ENCODE data around the gene PWWP2B.

PWWP2B gene

DNA sequence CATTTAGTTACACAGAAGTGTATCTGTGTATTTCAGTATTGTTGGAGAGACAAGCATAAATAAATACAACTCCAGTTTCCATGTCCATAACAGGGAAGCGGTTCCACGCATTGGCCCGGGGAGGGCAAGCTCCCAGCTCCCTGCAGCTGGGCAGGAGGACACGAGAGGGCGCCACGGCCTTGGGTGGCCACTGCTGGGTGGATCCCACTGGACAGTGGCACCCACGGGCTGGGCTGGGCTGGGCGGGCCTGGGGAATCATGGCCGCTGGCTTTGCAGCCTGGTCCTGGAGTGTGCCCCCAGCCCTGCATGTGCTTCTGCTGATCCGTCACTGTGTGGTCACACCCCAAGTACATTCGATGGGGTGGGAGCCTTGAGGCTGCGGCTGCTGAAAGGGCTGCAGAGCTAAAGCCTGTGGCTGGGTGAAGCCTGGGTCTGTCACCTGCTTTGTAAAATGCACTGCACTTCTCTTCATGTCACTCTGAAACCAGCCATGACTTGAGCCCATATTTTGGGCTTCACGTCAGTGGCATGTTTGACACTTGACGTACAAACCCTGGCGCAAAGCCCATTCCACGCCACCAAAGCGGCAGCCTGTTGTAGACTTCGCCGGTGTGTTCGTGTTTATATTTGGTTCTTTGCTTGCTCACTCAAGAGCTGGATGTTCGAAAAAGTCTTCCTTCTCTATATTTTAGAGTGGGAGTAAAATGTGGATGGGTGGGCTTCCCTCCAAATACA is 37.5 kb upstream of the PWWP2B start:
- Mint-ChIP-seq H3K4me3 (no peak overlapping the region), H3K27ac (no peak overlapping the region), H3K4me1 (peaks cover 3% of the 10 kb centered on the region), H3K9me3 (peaks cover 5% of the 10 kb centered on the region), H3K36me3 (peaks cover 6% of the 10 kb centered on the region)
- ATAC-seq = no peak
- no peak for DNase-seq (ENCODE audit: low spot score in 2 of 2)

DNA sequence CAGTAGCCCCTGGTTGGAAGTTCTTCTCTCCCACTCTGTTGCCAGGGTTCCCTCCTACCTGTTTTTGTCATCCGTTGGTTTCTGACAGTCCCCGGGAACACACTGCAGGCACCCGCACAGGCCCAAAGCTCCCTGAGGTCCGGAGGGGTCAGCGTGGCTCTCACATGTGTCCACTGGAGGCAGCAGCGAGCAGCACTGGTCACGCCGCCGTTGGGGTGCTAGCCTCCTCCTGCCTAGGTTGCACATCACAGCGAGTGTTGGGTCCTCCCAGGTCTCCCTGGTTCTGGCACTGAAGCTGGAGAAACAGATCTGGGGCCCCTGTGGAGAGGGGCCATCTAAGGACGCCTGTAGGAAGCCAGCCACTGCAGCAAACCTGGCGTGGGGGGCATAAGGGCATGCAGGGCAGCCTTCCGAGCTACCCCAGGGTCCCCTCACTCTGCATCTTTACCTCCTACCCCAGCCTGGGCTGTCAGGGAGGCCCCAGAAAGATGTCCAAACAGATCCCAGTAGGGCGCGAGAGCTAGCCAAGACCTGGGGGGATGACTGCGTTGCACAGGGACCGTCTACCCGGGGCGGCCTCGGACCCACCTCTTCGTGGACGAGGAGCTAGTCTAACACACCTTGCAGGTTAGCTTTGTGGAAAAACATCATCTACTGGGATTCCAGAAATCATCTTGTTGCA is 36.1 kb upstream of the PWWP2B start:
- peak; percentile 48 for ATAC-seq
- Mint-ChIP-seq H3K4me3 (no peak overlapping the region), H3K27ac (no peak overlapping the region), H3K4me1 (peaks cover 9% of the 10 kb centered on the region), H3K9me3 (peaks cover 8% of the 10 kb centered on the region), H3K36me3 (peaks cover 12% of the 10 kb centered on the region)
- DNase-seq (ENCODE audit: low spot score in 2 of 2) = peak in 1 of 2 donors; percentile 62

DNA sequence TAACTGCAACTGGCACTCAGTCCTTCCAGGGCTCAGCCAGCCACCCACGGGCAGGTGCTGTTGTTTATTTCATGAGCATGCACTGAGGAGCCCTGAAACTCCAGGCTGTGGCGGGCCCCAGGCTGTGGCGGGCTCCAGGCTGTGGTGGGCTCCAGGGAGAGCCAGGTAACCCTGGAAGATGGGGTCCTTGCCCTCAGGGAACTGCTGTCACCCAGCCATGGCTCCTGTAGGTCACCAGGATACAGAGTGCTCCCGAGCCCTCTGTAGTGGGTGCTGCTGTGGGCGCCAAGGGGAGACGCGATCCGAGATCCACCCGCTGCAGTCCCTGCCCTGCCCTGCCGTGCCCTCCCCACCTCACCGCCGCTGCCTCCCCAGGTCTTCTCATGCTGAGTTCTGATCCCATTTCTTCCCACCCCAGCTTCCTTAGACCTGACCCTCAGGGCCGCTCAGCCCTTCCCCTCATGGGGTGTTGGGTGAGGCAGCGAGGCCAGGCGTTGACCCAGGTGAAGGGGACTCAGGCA is 35.4 kb upstream of the PWWP2B start:
- ATAC-seq = no peak
- Mint-ChIP-seq H3K27ac (no peak overlapping the region), H3K36me3 (peaks cover 12% of the 10 kb centered on the region), H3K4me3 (no peak overlapping the region), H3K4me1 (peaks cover 9% of the 10 kb centered on the region), H3K9me3 (peaks cover 8% of the 10 kb centered on the region)
- DNase-seq (ENCODE audit: low spot score in 2 of 2) = no peak

DNA sequence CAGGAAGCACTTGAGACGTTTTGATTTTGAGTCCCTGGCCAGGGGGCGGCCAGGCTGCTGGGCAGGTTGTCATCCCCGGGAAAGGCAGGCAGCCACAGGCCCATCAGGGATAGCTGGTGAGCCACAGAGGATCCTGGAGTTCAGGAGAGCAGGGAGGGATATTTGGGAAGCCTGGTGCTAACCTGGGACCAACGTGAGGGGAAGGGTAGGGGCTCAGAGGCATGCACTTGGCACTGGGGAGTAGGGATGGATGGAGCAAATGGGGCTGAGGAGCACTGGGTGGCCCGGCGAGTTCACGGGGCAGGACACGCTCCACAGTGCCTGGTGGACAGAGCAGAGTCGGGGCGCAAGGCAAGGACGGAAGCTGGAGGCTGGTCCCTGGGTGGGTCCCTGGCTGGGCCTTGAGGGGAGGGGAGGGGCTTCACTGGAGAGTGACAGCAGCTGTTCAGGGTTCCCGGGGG is 34.8 kb upstream of the PWWP2B start:
- H3K9me3 Mint-ChIP-seq = peaks cover 8% of the 10 kb centered on the region
- peaks cover 9% of the 10 kb centered on the region for H3K4me1 Mint-ChIP-seq
- DNase-seq (ENCODE audit: low spot score in 2 of 2) = no peak
- H3K36me3 Mint-ChIP-seq = peaks cover 12% of the 10 kb centered on the region
- H3K27ac Mint-ChIP-seq = no peak overlapping the region
- ATAC-seq = no peak
- no peak overlapping the region for H3K4me3 Mint-ChIP-seq

DNA sequence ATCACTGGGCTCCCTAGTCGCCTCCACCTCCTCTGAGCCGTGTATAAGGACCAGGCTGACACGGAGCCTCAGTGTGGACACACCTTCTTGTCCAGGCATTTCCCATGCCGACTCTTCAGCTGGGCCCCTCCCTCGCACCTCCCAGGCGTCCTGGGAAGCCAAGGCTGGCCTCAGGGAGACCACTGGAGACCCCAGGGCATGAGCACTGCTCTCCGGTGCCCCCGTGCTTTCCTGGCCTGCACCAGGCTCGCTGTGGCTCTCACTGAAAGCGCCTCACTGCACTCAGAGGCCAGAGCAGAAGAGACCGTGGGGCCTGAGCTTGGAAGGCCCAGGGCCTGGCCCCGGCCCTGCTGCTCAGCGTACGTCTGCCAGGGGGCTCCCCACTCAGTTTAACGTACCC is 33.6 kb upstream of the PWWP2B start:
- Mint-ChIP-seq H3K36me3 (peaks cover 12% of the 10 kb centered on the region), H3K27ac (no peak overlapping the region), H3K9me3 (peaks cover 5% of the 10 kb centered on the region), H3K4me1 (peaks cover 9% of the 10 kb centered on the region), H3K4me3 (no peak overlapping the region)
- ATAC-seq (no peak), DNase-seq (ENCODE audit: low spot score in 2 of 2) (no peak)

DNA sequence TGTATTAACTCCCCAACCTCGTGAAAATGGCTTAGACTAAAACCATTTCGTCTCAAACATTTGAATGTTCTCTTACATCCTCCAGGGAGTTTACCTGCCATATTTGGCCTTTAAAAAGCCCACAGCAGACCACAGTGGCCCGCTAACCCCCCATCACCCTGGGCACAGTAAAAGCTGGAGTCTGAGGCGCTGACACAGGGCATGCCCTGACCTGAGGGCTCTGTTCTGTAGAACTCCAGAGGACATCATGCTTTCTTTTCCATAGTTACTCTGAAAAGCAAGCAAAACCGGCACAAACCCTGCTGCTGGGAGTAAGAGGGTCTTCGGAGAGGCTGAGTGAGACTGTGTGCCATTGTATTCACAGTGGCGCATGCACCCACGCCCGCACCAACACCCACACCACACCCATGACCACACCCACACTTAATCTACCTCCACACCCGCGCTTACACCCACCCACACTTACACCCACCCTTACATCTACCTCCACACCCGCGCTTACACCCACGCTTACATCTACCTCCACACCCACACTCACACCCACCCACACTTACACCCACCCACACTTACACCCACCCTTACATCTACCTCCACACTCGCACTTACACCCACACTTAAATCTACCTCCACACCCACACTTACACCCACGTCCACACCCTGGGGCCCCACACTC is 32.9 kb upstream of the PWWP2B start:
- no peak overlapping the region for H3K4me3 Mint-ChIP-seq
- ATAC-seq = peak; percentile 42

DNA sequence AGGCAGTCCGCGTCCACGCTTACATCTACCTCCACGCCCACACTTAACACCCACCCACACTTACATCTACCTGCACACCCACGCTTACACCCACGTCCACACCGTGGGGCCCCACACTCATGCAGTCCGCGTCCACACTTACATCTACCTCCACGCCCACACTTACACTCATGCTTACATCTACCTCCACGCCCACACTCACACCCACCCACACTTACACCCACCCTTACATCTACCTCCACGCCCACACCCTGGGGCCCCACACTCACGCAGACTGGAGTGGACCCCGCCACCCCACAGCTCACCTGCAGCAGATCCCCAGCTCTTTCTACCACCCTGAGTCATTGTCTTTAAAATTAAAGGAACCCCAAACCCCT is 32.4 kb upstream of the PWWP2B start:
- H3K36me3 Mint-ChIP-seq = peaks cover 12% of the 10 kb centered on the region
- H3K9me3 Mint-ChIP-seq = peaks cover 5% of the 10 kb centered on the region
- no peak overlapping the region for H3K4me3 Mint-ChIP-seq
- DNase-seq (ENCODE audit: low spot score in 2 of 2) = no peak
- H3K4me1 Mint-ChIP-seq = peaks cover 9% of the 10 kb centered on the region
- peak; percentile 52 for ATAC-seq
- H3K27ac Mint-ChIP-seq = peak overlapping the region; percentile 95

More for the DNA sequence above, 32.9 kb upstream of the PWWP2B start:
- peaks cover 5% of the 10 kb centered on the region for H3K9me3 Mint-ChIP-seq
- no peak for DNase-seq (ENCODE audit: low spot score in 2 of 2)
- peak overlapping the region; percentile 95 for H3K27ac Mint-ChIP-seq
- peaks cover 9% of the 10 kb centered on the region for H3K4me1 Mint-ChIP-seq
- peaks cover 12% of the 10 kb centered on the region for H3K36me3 Mint-ChIP-seq

DNA sequence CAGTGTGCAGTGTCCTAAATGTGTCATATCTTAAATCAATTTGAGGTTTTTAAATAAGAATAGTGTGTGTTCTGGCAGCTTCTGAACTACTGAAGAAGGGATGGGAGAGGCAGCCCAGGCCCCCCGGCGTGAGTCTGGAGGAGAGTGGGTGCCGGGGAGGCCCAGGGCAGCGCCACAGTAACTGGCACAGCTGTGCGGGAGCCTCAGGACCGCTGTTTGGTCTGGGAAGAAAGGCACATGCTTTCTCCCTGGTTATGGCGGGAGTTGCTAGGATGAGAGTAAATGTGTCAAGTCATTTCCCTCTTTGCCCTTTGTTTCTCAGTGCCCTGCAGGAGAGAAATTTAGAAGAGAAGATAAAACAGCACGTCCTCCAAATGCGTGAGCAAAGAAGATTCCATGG is 31.9 kb upstream of the PWWP2B start:
- Mint-ChIP-seq H3K9me3 (peaks cover 5% of the 10 kb centered on the region), H3K4me1 (peaks cover 9% of the 10 kb centered on the region), H3K27ac (peak overlapping the region; percentile 95), H3K36me3 (peaks cover 12% of the 10 kb centered on the region), H3K4me3 (no peak overlapping the region)
- ATAC-seq (no peak), DNase-seq (ENCODE audit: low spot score in 2 of 2) (no peak)

DNA sequence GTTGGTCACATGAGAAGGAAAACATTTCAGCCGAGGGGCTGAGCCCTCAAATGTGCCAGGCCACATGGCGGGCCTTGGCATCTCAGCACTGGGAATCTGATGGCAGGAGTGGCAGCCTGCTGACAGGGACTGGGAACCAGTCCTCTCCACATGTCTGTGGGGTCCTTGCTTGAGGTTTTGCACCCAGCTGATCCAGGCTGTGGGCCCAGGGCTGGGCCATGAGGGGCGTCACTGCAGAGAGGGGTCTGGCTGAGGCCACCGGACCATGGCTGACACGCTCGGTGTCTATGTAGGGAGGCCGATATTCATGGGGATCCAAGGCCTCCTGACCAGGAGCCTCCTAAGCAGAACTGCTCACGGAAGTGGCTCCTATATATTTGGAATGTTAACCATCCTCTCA is 31.0 kb upstream of the PWWP2B start:
- no peak for ATAC-seq
- H3K9me3 Mint-ChIP-seq = peaks cover 5% of the 10 kb centered on the region
- peaks cover 9% of the 10 kb centered on the region for H3K4me1 Mint-ChIP-seq
- DNase-seq (ENCODE audit: low spot score in 2 of 2) = no peak
- no peak overlapping the region for H3K4me3 Mint-ChIP-seq
- peaks cover 12% of the 10 kb centered on the region for H3K36me3 Mint-ChIP-seq
- H3K27ac Mint-ChIP-seq = no peak overlapping the region

DNA sequence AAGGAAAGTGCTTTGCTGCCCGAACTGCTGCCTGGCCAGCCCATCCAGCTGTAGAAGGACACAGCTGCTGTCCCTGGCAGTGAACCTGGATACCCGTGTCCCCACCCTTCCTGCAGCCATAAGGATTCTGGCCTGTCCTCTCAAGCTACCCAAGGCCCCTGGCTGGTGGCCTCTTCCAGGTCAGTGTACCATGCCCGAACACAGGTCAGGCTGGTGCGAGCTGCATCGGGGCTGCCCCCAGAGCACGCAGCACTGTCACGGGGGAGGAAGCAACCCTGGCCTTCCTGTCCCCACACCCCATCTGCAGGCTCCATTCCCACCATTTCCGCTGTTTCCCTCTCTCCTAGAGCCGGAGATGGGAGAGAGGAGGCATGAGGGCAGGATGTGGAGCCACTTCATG is 30.5 kb upstream of the PWWP2B start:
- no peak overlapping the region for H3K27ac Mint-ChIP-seq
- no peak for DNase-seq (ENCODE audit: low spot score in 2 of 2)
- no peak overlapping the region for H3K4me3 Mint-ChIP-seq
- peaks cover 5% of the 10 kb centered on the region for H3K9me3 Mint-ChIP-seq
- ATAC-seq = no peak
- peaks cover 12% of the 10 kb centered on the region for H3K36me3 Mint-ChIP-seq
- peaks cover 9% of the 10 kb centered on the region for H3K4me1 Mint-ChIP-seq

DNA sequence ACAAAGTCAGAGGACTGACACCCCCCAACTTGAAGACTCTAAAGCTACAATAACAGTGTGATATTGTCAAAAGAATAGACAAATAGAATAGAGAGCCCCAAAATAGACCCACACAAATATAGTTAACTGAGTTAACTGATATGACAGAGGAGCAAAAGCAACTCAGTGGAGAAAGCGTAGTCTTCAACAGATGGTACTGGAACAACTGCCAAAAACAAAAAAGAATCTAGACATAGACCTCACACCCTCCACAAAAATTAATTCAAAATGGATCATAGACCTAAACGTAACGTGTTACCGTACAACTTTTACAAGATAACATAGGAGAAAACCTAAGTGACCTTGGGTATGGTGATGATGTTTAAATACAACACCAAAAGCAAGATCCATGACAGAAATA is 28.6 kb upstream of the PWWP2B start:
- Mint-ChIP-seq H3K9me3 (peaks cover 5% of the 10 kb centered on the region), H3K36me3 (peaks cover 12% of the 10 kb centered on the region), H3K4me3 (no peak overlapping the region), H3K4me1 (peaks cover 16% of the 10 kb centered on the region), H3K27ac (no peak overlapping the region)
- ATAC-seq (no peak), DNase-seq (ENCODE audit: low spot score in 2 of 2) (no peak)

DNA sequence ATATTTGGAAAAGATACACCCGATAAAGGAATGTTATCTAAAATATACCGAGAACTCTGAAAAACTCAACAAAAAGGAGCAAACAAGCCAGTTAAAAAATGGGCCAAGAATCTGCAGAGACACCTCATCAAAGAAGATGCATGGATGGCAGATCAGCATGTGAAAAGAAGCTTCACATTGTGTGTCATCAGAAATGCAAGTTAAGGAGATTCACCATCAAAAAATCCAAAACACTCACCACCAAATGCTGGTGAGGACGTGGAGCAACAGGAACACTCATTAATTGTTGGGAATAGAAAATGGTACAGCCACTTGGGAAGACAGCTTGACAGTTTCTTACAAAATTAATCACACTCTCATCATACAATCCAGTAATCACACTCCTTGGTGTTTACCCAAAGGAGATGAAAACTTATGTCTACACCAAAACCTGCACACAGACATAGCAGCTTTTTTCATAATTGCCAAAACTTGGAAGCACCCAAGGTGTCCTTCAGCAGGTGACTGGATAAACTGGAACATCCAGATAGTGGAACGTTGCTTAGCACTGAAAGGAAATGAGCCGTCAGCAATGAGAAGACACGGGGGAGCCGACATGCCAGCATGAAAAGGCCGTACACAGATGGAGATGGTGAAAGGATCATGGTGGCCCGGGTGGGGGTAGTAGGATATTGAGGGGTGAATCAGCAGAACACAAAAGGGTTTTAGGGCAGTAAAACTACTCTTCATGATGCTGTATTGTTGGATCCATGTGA is 27.9 kb upstream of the PWWP2B start:
- H3K36me3 Mint-ChIP-seq = peaks cover 10% of the 10 kb centered on the region
- H3K9me3 Mint-ChIP-seq = peaks cover 5% of the 10 kb centered on the region
- ATAC-seq = no peak
- peaks cover 16% of the 10 kb centered on the region for H3K4me1 Mint-ChIP-seq
- no peak overlapping the region for H3K4me3 Mint-ChIP-seq
- no peak for DNase-seq (ENCODE audit: low spot score in 2 of 2)
- H3K27ac Mint-ChIP-seq = no peak overlapping the region

DNA sequence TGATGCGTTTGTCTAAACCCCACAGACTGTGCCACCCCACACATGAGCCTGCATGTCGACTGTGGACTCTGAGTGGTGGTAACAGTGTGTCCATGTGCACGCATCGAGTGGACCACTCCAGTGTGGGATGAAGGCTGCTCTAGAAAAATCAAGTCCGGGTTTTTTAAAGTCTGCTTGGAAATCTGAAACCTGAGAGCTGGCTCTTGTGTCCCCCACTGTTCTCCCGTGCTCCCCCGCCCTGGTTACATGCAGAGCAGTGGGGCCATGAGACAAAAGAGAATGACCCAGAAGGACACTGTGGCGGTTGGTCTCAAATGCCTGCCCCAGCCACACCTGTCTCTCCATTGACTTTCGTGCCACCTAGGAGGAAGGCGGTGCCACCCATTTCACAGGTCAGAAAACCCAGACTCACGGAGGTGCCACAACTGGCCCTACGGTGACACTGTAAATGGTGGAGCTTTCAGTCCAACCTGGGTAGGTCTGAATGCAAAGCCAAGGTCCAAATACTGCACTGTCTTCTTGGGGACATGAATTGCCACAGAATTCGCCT is 27.3 kb upstream of the PWWP2B start:
- Mint-ChIP-seq H3K27ac (no peak overlapping the region), H3K4me1 (peaks cover 10% of the 10 kb centered on the region), H3K36me3 (peaks cover 4% of the 10 kb centered on the region), H3K4me3 (no peak overlapping the region), H3K9me3 (peaks cover under 1% of the 10 kb centered on the region)
- no peak for ATAC-seq
- DNase-seq (ENCODE audit: low spot score in 2 of 2) = no peak

DNA sequence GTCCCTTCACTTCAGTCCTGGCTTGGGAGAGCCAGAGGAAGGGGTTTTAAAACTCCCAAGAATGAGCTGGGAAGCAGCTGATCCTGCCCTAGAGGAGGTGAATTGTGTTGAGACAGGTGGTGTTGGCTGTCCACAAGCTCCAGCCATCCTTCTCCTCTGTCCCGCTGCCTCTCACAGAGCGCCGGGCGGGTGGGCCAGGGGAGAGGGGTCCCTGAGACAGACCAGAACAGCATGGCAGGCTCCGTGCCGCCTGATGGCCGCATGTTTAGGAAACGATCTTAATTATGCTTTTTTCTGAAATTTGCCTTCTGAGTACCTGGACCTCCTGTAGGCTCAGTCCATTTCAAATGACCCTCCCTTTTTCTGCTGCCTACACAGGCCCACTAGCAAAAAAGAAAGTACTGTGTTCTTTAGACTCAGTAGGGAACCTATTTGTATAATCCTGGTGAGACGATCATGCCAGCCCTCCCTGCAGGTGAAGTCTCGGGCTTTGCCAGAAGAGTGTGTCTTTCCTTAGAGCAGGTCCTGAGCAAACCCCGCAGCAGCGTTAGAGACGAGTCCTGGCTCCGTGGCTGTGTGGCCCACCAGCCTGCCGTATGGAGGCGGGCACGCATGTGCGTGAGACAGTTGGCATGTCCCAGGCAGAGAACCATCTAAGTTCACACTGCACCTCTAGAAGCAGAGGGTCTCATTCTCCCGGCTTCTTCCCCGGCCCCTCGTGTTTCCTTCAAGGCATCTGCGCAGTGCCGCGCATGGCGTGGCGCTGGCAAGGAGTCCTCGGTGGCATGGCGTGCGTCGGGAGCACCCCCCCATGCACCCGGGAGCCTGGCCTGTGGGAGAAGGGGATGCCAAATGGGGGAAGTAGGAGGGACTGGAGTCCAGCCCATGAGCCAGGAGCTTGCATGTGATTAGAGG is 26.3 kb upstream of the PWWP2B start:
- H3K4me1 Mint-ChIP-seq = peaks cover 7% of the 10 kb centered on the region
- ATAC-seq (no peak), DNase-seq (ENCODE audit: low spot score in 2 of 2) (no peak)
- no peak overlapping the region for H3K27ac Mint-ChIP-seq
- no peak overlapping the region for H3K4me3 Mint-ChIP-seq
- H3K36me3 Mint-ChIP-seq = no peaks in the 10 kb centered on the region
- H3K9me3 Mint-ChIP-seq = no peaks in the 10 kb centered on the region

All from stimulated activated effector memory CD8-positive, alpha-beta T cell treated with anti-CD3 and anti-CD28 coated beads, Interleukin-12 subunit alpha, Interleukin-12 subunit beta, amount 100 ng/mL, for 72 hours (primary cell).